Measurements from ENCODE around the gene NTNG1.

DNA sequence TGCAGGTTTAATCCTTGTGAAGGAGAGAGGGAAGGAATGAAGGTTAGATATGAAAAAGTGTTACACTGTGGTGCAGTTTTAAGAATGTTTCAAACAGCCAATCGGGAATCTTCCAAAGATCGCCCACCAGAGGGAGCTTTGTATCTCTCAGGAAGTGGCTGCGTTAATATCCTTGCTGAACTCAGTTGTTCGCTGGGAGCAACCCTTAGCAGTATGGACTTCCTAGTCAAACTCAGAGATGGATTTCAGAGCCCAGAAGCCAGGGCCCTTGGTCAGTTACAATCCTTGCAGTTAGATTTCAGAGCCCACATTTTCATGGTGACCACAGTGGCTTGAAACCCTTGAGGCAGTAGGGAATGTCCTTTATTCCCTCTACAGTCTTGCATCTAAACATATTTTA lies 136.2 kb downstream of the NTNG1 start:
- TF ChIP-seq, protein P1, sequence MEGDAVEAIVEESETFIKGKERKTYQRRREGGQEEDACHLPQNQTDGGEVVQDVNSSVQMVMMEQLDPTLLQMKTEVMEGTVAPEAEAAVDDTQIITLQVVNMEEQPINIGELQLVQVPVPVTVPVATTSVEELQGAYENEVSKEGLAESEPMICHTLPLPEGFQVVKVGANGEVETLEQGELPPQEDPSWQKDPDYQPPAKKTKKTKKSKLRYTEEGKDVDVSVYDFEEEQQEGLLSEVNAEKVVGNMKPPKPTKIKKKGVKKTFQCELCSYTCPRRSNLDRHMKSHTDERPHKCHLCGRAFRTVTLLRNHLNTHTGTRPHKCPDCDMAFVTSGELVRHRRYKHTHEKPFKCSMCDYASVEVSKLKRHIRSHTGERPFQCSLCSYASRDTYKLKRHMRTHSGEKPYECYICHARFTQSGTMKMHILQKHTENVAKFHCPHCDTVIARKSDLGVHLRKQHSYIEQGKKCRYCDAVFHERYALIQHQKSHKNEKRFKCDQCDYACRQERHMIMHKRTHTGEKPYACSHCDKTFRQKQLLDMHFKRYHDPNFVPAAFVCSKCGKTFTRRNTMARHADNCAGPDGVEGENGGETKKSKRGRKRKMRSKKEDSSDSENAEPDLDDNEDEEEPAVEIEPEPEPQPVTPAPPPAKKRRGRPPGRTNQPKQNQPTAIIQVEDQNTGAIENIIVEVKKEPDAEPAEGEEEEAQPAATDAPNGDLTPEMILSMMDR (IDR thresholded peaks at IDR 0.05), result peak; percentile 44 to 52 (median 49)
- TF ChIP-seq POLR2AphosphoS5 (IDR thresholded peaks at IDR 0.05) (no peak), POLR2A (IDR thresholded peaks at IDR 0.05; ENCODE audit: low read depth) (no peak), EP300 (IDR thresholded peaks at IDR 0.05) (no peak)

Data from esophagus muscularis mucosa (tissue), 4 donors.